T-helper 17 cell (primary cell): ENCODE data around the gene AKT2. TPM values are rescaled to one million over a fixed set of nuclear protein-coding genes. Genes with fewer than 3 reads are reported as not detected.
"Not testable (repeated sequence)": the region's sequence is repeated elsewhere in the genome, so short reads cannot be mapped to it uniquely, and the experiment has no call there.

Experiments
- ATAC-seq: fragments of 150-1000 bp; cut with Tn5 transposase; 2 replicates; pipeline ENCODE4 v1.10.0; 2021; ENCODE audit warnings: mild to moderate bottlenecking, moderate library complexity
- DNase-seq, 3 donors: peaks; one replicate each; pipeline versions ENCODE4 v3.0.0 to v3.0.0-alpha.2; 2020 to 2021
- H3K9me3 ChIP-seq: one replicate; pipeline ENCODE4 v1.7.0; 2013; ENCODE audit warnings: low read length, mild to moderate bottlenecking; ENCODE audit not compliant: control insufficient read depth, poor library complexity, severe bottlenecking
- H3K27ac Mint-ChIP-seq: one replicate; pipeline ENCODE4 v1.8.0; 2022; ENCODE audit warnings: mild to moderate bottlenecking, moderate library complexity, mixed read lengths
- H3K27me3 Mint-ChIP-seq: one replicate; pipeline ENCODE4 v1.8.0; 2022; ENCODE audit warnings: mixed read lengths
- H3K36me3 Mint-ChIP-seq: one replicate; pipeline ENCODE4 v1.8.0; 2022; ENCODE audit warnings: low read depth, mixed read lengths
- H3K4me1 Mint-ChIP-seq: one replicate; pipeline ENCODE4 v1.8.0; 2022; ENCODE audit warnings: mild to moderate bottlenecking, mixed read lengths
- H3K4me3 Mint-ChIP-seq: one replicate; pipeline ENCODE4 v1.8.0; 2022; ENCODE audit warnings: mild to moderate bottlenecking, moderate library complexity, mixed read lengths
- total RNA-seq, 4 donors: library from RNA in 2 of 4; stranded (reverse) in 2 of 4; gene quantifications; one replicate each; pipeline ENCODE4 v1.2.3 and lab custom pipeline; 2022 to 2026

Gene AKT2
- total RNA-seq: 100 to 1,000 TPM; 168 to 187 TPM
- 131 to 135 reads per million in 2 donors for total RNA-seq (lab: John Stamatoyannopoulos, UW)

GRCh38 chr19:40284501-40285352, at the start of gene AKT2:
Gene AKT2 (minus strand): TSS chr19:40285345. CDS start chr19:40265267, 20,078 bp downstream.
- Mint-ChIP-seq H3K4me1 (peaks cover 41% of the 10 kb centered on the region), H3K4me3 (peak within 1 kb of the TSS; percentile 97), H3K27me3 (no peaks in the 10 kb centered on the region), H3K36me3 (peaks cover 2% of the 10 kb centered on the region), H3K27ac (peak within 1 kb of the TSS; percentile 97)
- DNase-seq: peak in 2 of 3 donors; percentile 51 to 53
- H3K9me3 ChIP-seq: no peaks in the 10 kb centered on the region
- peak; percentile 58 for ATAC-seq

GRCh38 chr19:40333083-40333482, 47.9 kb upstream of the AKT2 start:
- not testable (repeated sequence) for H3K4me3 Mint-ChIP-seq, H3K27ac Mint-ChIP-seq, H3K36me3 Mint-ChIP-seq

DNA sequence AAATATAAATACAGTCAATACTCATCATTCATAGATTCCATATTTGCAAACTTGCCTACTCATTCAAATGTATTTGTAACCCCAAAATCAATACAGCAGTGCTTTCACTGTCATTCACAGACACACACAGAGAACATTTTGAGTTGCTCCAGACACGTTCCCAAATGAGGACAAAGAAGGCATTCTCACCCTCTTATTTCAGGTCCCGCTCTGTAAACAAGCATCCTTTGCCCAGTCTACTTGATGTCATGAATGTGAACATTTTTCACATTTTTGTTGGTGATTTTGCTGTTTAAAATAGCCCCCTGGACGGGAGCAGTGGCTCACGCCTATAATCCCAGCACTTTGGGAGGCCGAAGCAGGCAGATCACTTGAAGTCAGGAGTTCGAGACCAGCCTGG, 47.5 kb upstream of the AKT2 start:
- ATAC-seq (no peak), DNase-seq (no peak)
- no peaks in the 10 kb centered on the region for H3K9me3 ChIP-seq
- H3K36me3 Mint-ChIP-seq: no peaks in the 10 kb centered on the region
- no peaks in the 10 kb centered on the region for H3K27me3 Mint-ChIP-seq
- H3K27ac Mint-ChIP-seq: no peak overlapping the region
- no peaks in the 10 kb centered on the region for H3K4me1 Mint-ChIP-seq
- H3K4me3 Mint-ChIP-seq: no peak overlapping the region

More at GRCh38 chr19:40333083-40333482, 47.9 kb upstream of the AKT2 start:
- ATAC-seq, H3K27me3 Mint-ChIP-seq, DNase-seq, H3K9me3 ChIP-seq, H3K4me1 Mint-ChIP-seq: not testable (repeated sequence)

- ATAC-seq (no peak), DNase-seq (no peak)
- no peaks in the 10 kb centered on the region for H3K27me3 Mint-ChIP-seq
- no peak overlapping the region for H3K4me3 Mint-ChIP-seq
- no peaks in the 10 kb centered on the region for H3K9me3 ChIP-seq
- no peaks in the 10 kb centered on the region for H3K36me3 Mint-ChIP-seq
- no peak overlapping the region for H3K27ac Mint-ChIP-seq
- H3K4me1 Mint-ChIP-seq: no peaks in the 10 kb centered on the region
These were observed 45.9 kb upstream of the AKT2 start for GRCh38 chr19:40331052-40331451.

DNA sequence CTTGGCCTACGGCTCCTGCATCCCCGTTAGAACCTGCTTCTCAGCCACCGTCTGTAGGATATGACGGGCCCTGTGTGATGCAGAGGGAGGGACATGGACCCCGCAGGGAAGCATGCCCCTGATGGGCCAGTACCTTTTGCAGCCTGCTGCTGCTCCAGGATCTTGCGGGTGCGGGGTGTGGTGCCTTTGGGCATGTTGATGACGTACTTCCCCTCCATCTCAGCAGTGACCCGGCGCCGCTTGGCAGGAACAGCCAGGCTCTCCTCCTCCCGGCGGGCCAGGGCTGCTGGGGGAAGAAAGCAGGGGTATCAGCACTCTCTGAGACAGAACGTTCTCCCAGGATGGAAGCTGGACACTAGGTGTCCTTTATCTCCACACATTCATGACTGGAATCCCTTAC, 41.1 kb upstream of the AKT2 start:
- ATAC-seq (no peak), DNase-seq (no peak)
- Mint-ChIP-seq H3K27ac (no peak overlapping the region), H3K4me3 (no peak overlapping the region), H3K27me3 (no peaks in the 10 kb centered on the region), H3K36me3 (peaks cover 7% of the 10 kb centered on the region), H3K4me1 (peaks cover 2% of the 10 kb centered on the region)
- no peaks in the 10 kb centered on the region for H3K9me3 ChIP-seq

DNA sequence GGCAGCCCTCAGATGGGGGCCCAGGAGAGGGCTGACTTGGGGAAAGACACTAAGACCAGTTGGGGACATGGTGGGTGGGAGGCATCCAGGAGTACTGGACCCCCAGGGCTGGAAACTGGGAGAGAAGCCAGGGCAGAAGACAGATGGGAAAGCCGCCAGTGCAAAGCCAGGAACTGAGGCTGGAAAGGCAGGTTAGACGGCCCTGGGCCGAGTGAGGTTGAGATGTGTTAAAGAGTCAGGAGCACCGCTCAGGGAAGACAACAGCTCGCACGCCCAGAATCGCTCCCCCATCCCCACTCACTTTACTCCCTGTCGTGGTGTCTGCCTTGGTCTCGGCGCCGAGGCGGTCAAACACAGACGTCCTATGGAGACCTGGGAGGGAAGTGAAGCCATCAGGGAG, 38.6 kb upstream of the AKT2 start:
- H3K9me3 ChIP-seq: no peaks in the 10 kb centered on the region
- Mint-ChIP-seq H3K4me3 (no peak overlapping the region), H3K4me1 (peaks cover 5% of the 10 kb centered on the region), H3K27ac (no peak overlapping the region), H3K36me3 (peaks cover 9% of the 10 kb centered on the region), H3K27me3 (no peaks in the 10 kb centered on the region)
- ATAC-seq (no peak), DNase-seq (no peak)

- Mint-ChIP-seq H3K27ac (no peak overlapping the region), H3K27me3 (no peaks in the 10 kb centered on the region), H3K4me3 (no peak overlapping the region), H3K36me3 (peaks cover 9% of the 10 kb centered on the region), H3K4me1 (peaks cover 5% of the 10 kb centered on the region)
- ATAC-seq (no peak), DNase-seq (no peak)
- H3K9me3 ChIP-seq: no peaks in the 10 kb centered on the region
These were observed 37.9 kb upstream of the AKT2 start for GRCh38 chr19:40322951-40323615.

- H3K27ac Mint-ChIP-seq: no peak overlapping the region
- H3K36me3 Mint-ChIP-seq: peaks cover 9% of the 10 kb centered on the region
- no peaks in the 10 kb centered on the region for H3K9me3 ChIP-seq
- no peak for ATAC-seq
- DNase-seq: no peak
- peaks cover 5% of the 10 kb centered on the region for H3K4me1 Mint-ChIP-seq
- no peak overlapping the region for H3K4me3 Mint-ChIP-seq
- no peaks in the 10 kb centered on the region for H3K27me3 Mint-ChIP-seq
These were observed 37.1 kb upstream of the AKT2 start for GRCh38 chr19:40322271-40322610.

DNA sequence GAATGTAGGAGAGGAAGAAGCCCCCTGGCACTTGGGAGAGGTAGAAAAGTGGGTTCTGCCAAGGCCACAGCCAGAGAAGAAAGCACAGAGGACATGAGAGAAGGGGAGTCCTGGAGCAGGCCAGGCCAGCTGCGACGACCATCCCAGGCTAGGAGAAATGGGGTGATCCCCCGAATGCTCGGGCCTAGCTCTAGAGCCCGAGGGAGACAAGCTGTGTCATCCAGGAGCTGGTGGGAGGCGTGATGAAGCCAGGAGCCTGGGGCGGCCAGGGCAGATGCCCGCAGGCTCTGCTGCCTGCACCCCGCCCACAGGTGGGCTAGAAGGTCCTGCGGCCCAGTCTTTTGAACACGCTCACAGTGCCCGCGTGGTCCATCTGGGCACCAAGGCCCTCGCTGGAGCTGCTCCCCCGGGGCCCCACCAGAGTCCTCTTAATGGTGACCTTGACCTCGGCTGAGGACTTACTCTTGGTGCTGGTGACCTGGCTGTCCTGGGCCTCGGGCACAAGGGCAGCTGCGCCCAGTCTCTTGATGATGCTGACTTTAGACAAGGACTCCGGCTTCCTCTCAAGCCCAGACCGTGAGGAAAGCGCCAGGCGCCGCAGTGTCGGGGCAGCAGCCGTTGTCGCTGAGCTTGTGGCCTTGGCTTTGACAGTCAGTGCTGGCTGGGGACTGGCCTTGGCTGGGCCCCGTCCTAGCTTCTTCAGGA, 36.6 kb upstream of the AKT2 start:
- ATAC-seq (no peak), DNase-seq (no peak)
- H3K9me3 ChIP-seq: no peaks in the 10 kb centered on the region
- Mint-ChIP-seq H3K4me1 (peaks cover 5% of the 10 kb centered on the region), H3K36me3 (peaks cover 9% of the 10 kb centered on the region), H3K27ac (no peak overlapping the region), H3K27me3 (no peaks in the 10 kb centered on the region), H3K4me3 (no peak overlapping the region)

DNA sequence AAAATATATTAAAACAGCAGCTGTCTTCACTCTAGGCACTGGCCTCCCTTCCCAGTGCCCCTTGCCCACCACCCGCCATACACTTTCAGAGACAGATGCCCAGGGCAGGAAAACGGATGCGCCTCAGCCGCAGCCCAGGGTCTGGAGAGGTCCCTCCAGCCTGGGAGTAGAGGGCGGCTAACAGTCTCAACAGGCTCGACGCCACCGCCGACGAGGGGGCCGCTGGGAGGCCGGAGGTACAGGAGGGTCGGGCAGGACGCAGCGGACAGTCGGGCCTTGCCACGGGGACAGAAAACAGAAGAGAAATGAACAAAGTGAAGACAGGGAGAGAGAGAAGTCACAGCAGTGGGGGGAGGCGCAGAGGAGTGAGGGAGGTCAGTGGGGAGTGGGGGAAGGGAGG, 35.9 kb upstream of the AKT2 start:
- ATAC-seq: no peak
- Mint-ChIP-seq H3K4me1 (peaks cover 5% of the 10 kb centered on the region), H3K27me3 (no peaks in the 10 kb centered on the region), H3K36me3 (peaks cover 9% of the 10 kb centered on the region), H3K4me3 (no peak overlapping the region), H3K27ac (peak overlapping the region; percentile 49)
- H3K9me3 ChIP-seq: no peaks in the 10 kb centered on the region
- no peak for DNase-seq

DNA sequence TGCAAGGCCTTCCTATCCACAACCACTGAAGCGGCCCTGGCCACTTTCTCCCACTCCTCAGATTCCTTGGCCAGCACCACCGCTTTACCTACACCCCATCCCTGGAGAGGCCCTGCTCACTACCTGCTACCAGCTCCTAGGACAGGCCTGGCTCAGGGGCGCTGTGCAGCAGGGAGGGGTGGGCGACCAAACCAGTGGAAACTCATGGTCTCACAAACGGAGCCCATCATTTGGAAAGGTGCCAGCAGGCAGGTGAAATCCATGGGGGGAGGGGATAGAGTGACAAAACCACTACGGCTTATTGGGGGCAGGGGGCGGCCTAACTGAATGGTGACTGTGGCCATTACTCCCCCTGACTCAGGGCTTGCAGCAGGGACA, 35.4 kb upstream of the AKT2 start:
- H3K27ac Mint-ChIP-seq: peak overlapping the region; percentile 49
- H3K4me1 Mint-ChIP-seq: peaks cover 5% of the 10 kb centered on the region
- ATAC-seq: no peak
- no peaks in the 10 kb centered on the region for H3K27me3 Mint-ChIP-seq
- no peaks in the 10 kb centered on the region for H3K9me3 ChIP-seq
- no peak for DNase-seq
- peaks cover 9% of the 10 kb centered on the region for H3K36me3 Mint-ChIP-seq
- no peak overlapping the region for H3K4me3 Mint-ChIP-seq

DNA sequence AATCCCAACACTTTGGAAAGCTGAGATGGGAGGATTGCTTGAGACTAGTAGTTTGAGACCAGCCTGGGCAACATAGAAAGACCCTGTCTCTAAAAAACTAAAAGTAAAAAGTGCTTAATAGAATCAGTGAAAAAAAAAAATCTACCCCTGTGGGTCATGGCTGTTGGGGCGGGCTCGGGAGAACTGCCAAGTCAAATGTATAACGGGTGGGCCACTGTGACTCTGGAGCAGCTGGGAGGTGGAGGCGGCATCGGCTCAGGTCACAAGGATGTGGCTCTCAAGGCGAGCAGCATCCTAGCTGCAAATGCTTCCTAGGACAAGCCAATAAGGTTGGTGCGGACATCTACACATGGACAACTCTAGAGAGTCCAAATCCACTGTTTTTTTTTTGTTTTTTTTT, 32.2 kb upstream of the AKT2 start:
- DNase-seq (no peak), ATAC-seq (no peak)
- Mint-ChIP-seq H3K27ac (no peak overlapping the region), H3K4me1 (peaks cover 6% of the 10 kb centered on the region), H3K36me3 (peaks cover 2% of the 10 kb centered on the region), H3K4me3 (no peak overlapping the region), H3K27me3 (no peaks in the 10 kb centered on the region)
- no peaks in the 10 kb centered on the region for H3K9me3 ChIP-seq

DNA sequence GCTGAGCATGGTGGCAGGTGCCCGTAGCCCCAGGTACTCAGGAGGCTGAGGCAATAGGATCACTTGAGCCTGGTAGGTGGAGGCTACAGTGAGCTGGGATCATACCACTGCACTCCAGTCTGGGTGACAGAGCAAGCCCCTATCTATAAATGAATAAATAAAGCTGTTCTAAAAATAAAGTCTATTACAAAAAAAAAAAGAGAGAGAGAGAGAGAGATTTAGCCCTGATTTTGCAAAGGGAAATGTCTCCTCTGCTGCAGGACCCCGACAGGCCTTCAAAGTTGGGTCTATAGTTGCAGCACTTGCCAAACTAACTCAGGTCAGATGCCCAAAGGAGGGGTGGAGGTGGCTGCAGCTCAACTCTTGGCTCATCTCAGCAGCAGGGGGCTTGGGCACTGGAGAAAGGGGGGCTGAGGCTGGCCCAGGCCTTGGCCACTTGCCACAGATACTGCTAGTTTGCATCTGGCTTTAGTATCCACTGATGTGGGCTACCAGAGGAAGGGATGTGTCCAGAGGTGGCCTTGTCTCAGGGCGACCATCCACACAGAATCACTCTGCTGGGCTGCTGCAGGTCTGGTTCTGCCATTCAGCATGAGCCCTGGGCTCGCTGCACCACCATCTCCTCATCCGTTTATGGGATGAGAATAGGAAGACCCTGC, 30.8 kb upstream of the AKT2 start:
- Mint-ChIP-seq H3K36me3 (peaks cover 2% of the 10 kb centered on the region), H3K27me3 (no peaks in the 10 kb centered on the region), H3K4me3 (no peak overlapping the region), H3K4me1 (peaks cover 6% of the 10 kb centered on the region), H3K27ac (no peak overlapping the region)
- DNase-seq (no peak), ATAC-seq (no peak)
- H3K9me3 ChIP-seq: no peaks in the 10 kb centered on the region
